Adrenal gland (tissue), 5 donors: Measurements from ENCODE around the gene ROPN1.

ENCODE experiments used
- POLR2A ChIP-seq, 2 donors: fragments of 450-650 bp; IDR thresholded peaks; one replicate each; pipeline ENCODE4 v1.6.1; 2017; ENCODE audit warnings: antibody characterized with exemption in 2 of 2, mild to moderate bottlenecking in 2 of 2, moderate library complexity in 1 of 2
- TF ChIP-seq, protein P1 (sequence below), 6 experiments: fragments of 450-650 bp in 4 of 6; fragments of 200-600 bp in 2 of 6; sonication (generic) in 1 of 6; IDR thresholded peaks; 1 replicate in 5 of 6; 2 replicates in 1 of 6; pipeline versions ENCODE4 v1.5.1 to v1.8.0; 2016 to 2021; ENCODE audit warnings: antibody characterized with exemption in 6 of 6, mild to moderate bottlenecking in 2 of 6, moderate library complexity in 1 of 6
- donor health status: DM: no; HTN: no; CAD: no.

DNA sequence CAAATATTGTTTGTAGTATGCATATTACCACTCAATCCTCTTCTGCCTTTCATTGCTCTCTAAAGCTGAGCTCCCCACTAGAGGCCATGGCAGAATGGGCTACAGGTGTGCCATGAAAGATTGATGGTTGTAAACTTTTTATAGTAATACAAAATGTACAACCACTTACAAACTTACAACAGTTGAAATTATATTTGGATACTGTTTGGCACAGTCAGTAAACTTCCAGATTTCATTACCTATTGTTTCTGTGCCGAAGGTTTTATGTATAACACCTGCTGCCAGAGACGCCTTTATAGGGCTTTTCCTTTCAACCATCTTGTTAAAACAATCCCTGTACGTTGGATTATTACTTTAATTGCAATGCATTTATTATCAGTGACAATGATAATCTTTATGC lies 7.0 kb downstream of the ROPN1 start:
- TF ChIP-seq, protein P1, sequence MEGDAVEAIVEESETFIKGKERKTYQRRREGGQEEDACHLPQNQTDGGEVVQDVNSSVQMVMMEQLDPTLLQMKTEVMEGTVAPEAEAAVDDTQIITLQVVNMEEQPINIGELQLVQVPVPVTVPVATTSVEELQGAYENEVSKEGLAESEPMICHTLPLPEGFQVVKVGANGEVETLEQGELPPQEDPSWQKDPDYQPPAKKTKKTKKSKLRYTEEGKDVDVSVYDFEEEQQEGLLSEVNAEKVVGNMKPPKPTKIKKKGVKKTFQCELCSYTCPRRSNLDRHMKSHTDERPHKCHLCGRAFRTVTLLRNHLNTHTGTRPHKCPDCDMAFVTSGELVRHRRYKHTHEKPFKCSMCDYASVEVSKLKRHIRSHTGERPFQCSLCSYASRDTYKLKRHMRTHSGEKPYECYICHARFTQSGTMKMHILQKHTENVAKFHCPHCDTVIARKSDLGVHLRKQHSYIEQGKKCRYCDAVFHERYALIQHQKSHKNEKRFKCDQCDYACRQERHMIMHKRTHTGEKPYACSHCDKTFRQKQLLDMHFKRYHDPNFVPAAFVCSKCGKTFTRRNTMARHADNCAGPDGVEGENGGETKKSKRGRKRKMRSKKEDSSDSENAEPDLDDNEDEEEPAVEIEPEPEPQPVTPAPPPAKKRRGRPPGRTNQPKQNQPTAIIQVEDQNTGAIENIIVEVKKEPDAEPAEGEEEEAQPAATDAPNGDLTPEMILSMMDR (IDR thresholded peaks at IDR 0.05) = no peak
- TF ChIP-seq POLR2A (IDR thresholded peaks at IDR 0.05) = no peak
